DMS53 (cell line): ENCODE measurements around the gene RPL36.
A peak's percentile ranks its signal among the peaks of the same experiment; 100 is the strongest.
"Not testable (repeated sequence)": the region's sequence is repeated elsewhere in the genome, so short reads cannot be mapped to it uniquely, and the experiment has no call there.

Source experiments
- DNase-seq: peaks from one replicate; lab custom pipeline; 2025; lab: John Stamatoyannopoulos, UW

Gene RPL36

GRCh38 chr19:5706876-5707573, 16.9 kb downstream of the RPL36 start:
- no peak for DNase-seq

GRCh38 chr19:5707576-5708575, 17.8 kb downstream of the RPL36 start:
- no peak for DNase-seq

- no peak for DNase-seq
Observed at GRCh38 chr19:5711025-5711424, 20.9 kb downstream of the RPL36 start.

- no peak for DNase-seq
Observed at GRCh38 chr19:5711713-5712161, 21.6 kb downstream of the RPL36 start.

GRCh38 chr19:5713228-5713627, 23.1 kb downstream of the RPL36 start:
- DNase-seq: no peak

GRCh38 chr19:5714816-5715215, 24.7 kb downstream of the RPL36 start:
- no peak for DNase-seq

- DNase-seq: no peak
Observed at GRCh38 chr19:5717215-5717935, 27.3 kb downstream of the RPL36 start.

GRCh38 chr19:5718037-5718578, 28.0 kb downstream of the RPL36 start:
- DNase-seq: no peak

GRCh38 chr19:5718579-5719273, 28.6 kb downstream of the RPL36 start:
- DNase-seq: peak; percentile 65

- peak; percentile 55 for DNase-seq
Observed at GRCh38 chr19:5719274-5719960, 29.3 kb downstream of the RPL36 start.

GRCh38 chr19:5719961-5720790, 30.1 kb downstream of the RPL36 start, which contains the start of the genes CATSPERD and LONP1:
TSS of gene CATSPERD (plus strand) at chr19:5720637. CDS start at chr19:5720738, 101 bp downstream.
TSS of gene LONP1 (minus strand) at chr19:5720146. CDS start at chr19:5720132, 14 bp downstream.
- DNase-seq: peak; percentile 98

GRCh38 chr19:5727453-5728050, 37.5 kb downstream of the RPL36 start:
- no peak for DNase-seq

GRCh38 chr19:5733172-5733571, 43.1 kb downstream of the RPL36 start:
- DNase-seq: not testable (repeated sequence)

GRCh38 chr19:5738423-5738822, 48.3 kb downstream of the RPL36 start:
- DNase-seq: no peak
